Pons (tissue), 1 donor: ENCODE results near the gene ALDH1A1.

Experiments used
- DNase-seq: peaks from one replicate; pipeline ENCODE4 v3.0.0-alpha.2; 2016; ENCODE audit warnings: low spot score

The ALDH1A1 gene

GRCh38 chr9:72917892-72918509 is 34.9 kb downstream of the ALDH1A1 start:
- no peak for DNase-seq

GRCh38 chr9:72915659-72916058 is 37.2 kb downstream of the ALDH1A1 start:
- no peak for DNase-seq

GRCh38 chr9:72914750-72915149 is 38.1 kb downstream of the ALDH1A1 start:
- DNase-seq: no peak

GRCh38 chr9:72913382-72914009 is 39.4 kb downstream of the ALDH1A1 start:
- no peak for DNase-seq

GRCh38 chr9:72912476-72913381 is 40.1 kb downstream of the ALDH1A1 start:
- DNase-seq: no peak

GRCh38 chr9:72911816-72912215 is 41.0 kb downstream of the ALDH1A1 start:
- peak; percentile 12 for DNase-seq

GRCh38 chr9:72911247-72911775 is 41.5 kb downstream of the ALDH1A1 start:
- no peak for DNase-seq

- no peak for DNase-seq
Observed at GRCh38 chr9:72909428-72909827, 43.4 kb downstream of the ALDH1A1 start.

GRCh38 chr9:72907421-72907820 is 45.4 kb downstream of the ALDH1A1 start:
- DNase-seq: no peak

GRCh38 chr9:72906810-72907209 is 46.0 kb downstream of the ALDH1A1 start:
- no peak for DNase-seq

- DNase-seq: no peak
Observed at GRCh38 chr9:72905514-72906480, 47.1 kb downstream of the ALDH1A1 start.

GRCh38 chr9:72904267-72905093 is 48.4 kb downstream of the ALDH1A1 start:
- DNase-seq: no peak

- DNase-seq: no peak
Observed at GRCh38 chr9:72903103-72903502, 49.8 kb downstream of the ALDH1A1 start.

GRCh38 chr9:72902268-72902667 is 50.6 kb downstream of the ALDH1A1 start:
- DNase-seq: no peak

- no peak for DNase-seq
Observed at GRCh38 chr9:72899734-72900477, 52.9 kb downstream of the ALDH1A1 start.

GRCh38 chr9:72898784-72899733 is 53.8 kb downstream of the ALDH1A1 start:
- no peak for DNase-seq

GRCh38 chr9:72898360-72898759 is 54.5 kb downstream of the ALDH1A1 start:
- no peak for DNase-seq

GRCh38 chr9:72897069-72897649 is 55.7 kb downstream of the ALDH1A1 start:
- DNase-seq: no peak
